ENCODE measurements around the gene ACIN1.

DNA sequence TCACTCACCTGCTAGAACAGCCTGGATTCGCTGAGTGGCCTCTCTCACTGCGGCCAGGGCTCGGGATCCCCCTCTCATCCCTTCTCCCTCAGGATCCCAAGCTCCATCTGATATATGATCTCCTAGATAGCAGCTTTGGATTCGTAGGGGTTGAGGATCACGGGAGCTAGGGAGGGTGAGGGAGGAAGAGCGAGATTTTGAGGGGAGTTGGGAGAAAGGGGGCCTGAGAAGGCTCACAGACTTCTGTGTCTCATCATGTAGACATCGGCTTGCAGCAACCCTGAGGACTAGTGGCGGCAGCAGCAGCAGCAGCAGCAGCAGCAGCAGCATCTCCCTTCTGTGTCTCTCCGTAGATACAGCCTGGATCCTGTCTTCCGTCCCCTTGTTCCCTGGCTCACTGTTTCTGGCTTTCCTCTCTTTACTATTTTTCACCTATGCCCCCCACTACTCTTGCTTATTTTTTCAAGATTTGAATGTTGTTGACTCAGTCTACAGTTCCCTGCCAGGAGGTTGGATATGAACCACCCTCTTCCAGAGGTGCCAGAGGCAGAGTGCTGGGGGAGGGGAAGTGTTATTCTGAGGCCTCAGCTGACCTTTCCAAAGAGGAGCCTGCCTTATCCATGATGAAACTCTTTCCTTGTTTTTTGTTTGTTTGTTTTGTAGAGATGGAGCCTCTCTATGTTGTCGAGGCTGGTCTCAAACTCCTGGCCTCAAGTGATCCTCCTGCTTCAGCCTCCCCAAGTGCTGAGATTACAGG, 9.8 kb upstream of the ACIN1 start, which contains the start of gene CIROP:
- TF ChIP-seq, protein P1, sequence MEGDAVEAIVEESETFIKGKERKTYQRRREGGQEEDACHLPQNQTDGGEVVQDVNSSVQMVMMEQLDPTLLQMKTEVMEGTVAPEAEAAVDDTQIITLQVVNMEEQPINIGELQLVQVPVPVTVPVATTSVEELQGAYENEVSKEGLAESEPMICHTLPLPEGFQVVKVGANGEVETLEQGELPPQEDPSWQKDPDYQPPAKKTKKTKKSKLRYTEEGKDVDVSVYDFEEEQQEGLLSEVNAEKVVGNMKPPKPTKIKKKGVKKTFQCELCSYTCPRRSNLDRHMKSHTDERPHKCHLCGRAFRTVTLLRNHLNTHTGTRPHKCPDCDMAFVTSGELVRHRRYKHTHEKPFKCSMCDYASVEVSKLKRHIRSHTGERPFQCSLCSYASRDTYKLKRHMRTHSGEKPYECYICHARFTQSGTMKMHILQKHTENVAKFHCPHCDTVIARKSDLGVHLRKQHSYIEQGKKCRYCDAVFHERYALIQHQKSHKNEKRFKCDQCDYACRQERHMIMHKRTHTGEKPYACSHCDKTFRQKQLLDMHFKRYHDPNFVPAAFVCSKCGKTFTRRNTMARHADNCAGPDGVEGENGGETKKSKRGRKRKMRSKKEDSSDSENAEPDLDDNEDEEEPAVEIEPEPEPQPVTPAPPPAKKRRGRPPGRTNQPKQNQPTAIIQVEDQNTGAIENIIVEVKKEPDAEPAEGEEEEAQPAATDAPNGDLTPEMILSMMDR (IDR thresholded peaks at IDR 0.05), result no peak
- no peak for TF ChIP-seq POLR2A (IDR thresholded peaks at IDR 0.05)
- TF ChIP-seq EP300 (IDR thresholded peaks at IDR 0.05), result no peak

Data from ovary (tissue), 3 donors.